NCI-H82 treated with DMSO at 0.1 percent for 48 hours (cell line): Measurements from ENCODE around the gene DTX3.
"Not testable (repeated sequence)": the region's sequence is repeated elsewhere in the genome, so short reads cannot be mapped to it uniquely, and the experiment has no call there.

ENCODE experiments used
- DNase-seq: peaks from one replicate; lab custom pipeline; 2025; ENCODE audit not compliant: unreplicated experiment; lab: John Stamatoyannopoulos, UW

The DTX3 gene, protein sequence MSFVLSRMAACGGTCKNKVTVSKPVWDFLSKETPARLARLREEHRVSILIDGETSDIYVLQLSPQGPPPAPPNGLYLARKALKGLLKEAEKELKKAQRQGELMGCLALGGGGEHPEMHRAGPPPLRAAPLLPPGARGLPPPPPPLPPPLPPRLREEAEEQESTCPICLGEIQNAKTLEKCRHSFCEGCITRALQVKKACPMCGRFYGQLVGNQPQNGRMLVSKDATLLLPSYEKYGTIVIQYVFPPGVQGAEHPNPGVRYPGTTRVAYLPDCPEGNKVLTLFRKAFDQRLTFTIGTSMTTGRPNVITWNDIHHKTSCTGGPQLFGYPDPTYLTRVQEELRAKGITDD

DNA sequence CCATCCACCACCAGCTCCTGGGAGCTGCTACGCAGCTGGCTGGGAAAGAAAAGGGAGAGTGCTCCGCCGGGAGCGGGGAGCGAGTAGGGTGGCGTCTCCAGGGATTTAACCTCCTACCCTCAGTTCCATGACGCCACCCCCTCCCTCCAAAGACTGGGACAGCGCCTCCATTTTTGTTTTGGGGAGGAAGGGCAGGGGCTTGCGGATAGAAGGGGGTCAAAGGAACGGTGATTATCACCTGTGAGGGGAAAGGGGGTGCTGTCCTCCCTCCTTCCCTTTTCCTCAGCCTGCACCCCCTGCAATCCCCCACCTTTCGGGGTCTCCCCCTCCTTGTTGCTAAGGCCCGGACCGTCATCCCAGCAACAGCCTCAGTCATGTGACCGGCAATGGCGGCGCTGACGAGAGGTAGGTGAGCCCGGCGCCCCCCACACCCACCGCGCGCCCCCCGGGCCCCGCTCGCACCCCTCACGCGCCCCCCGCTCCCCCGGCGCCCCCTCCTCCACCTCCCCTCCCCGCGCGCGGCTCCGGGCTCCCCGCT, at the start of gene DTX3:
DTX3 (plus strand) TSS at position 371 of the 538 bp plus-strand sequence. CDS start 1,694 bp downstream, outside the sequence.
- DNase-seq: peak; percentile 26

DNA sequence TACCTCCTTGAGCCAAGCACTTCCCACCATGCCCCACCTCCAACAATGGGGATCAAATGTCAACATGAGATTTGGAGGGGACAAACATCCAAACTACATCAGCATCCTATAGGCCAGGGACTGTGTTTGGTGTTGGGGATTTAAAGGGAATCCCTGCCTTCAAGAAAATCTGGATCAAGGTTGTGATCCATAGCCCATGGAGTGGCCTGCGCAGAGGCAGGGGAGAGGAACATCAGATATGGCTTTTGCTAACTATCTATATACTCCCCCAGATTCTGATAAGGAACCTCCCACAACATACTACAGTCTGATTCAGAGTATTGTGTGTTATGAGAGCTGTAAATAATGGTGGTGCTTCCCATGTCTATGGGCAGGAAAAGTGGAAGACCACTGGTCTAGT, 49.7 kb upstream of the DTX3 start:
- no peak for DNase-seq

DNA sequence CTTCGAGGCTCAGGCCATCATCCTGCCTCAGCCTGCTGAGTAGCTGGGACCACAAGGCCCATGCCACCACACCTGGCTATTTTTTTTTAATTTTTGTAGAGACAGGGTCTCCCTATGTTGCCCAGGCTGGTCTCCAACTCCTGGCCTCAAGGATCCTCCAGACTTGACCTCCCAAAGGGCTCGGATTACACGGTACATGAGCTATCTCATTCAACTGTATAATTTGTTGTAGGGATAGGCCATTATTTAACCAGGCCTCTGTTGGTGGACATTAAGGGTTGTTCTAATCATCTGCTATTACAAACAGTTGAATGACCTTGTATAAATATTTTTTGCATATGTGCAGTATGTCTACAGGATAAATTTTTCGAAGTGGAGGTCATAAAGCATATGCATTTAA, 45.8 kb upstream of the DTX3 start:
- DNase-seq: no peak

DNA sequence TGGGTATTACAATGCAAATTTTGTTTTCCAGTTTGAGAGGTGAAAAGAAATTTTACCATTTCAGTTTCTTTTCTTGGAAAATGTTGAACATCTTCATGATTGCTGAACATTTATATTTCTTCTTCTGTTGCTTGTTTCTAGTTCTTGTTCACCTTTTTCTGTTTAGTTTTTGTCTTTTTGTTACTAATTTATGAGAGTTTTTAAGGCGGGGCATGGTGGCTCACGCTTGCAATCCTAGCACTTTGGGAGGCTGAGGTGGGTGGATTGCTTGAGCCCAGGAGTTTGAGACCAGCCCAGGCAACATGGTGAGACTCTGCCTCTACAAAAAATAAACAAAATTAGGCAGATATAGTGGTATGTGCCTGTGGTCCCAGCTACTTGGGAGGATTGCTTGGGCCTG, 44.1 kb upstream of the DTX3 start:
- DNase-seq: no peak

DNA sequence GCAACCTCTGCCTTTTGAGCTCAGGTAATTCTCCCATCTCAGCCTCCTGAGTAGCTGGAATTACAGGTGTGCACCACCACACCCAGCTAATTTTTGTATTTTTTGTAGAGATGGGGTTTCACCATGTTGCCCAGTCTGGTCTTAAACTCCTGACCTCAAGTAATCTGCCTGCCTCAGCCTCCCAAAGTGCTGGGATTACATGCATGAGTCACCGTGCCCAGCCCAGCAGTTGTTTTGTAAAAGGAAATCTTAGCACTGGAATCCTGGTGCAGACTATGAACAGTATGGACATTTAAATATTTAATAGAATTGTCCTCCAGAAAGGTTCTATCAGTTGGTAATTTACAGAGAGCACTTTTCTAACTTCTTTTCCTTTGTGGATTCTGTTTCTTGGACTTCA, 43.5 kb upstream of the DTX3 start:
- DNase-seq: not testable (repeated sequence)

DNA sequence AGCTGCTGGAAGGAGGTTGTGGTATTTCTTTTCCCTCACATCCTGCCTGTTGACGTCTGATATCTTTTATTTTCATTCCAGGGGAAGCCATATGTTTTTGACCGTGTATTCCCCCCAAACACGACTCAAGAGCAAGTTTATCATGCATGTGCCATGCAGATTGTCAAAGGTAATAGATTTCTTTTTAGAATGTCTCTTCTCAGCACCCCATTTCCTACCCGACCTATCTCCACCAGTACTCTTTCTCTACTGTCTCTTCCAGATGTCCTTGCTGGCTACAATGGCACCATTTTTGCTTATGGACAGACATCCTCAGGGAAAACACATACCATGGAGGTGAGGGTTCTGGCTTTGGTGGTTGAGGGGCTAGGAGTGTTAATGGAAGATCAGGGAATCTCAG, 41.3 kb upstream of the DTX3 start:
- no peak for DNase-seq

DNA sequence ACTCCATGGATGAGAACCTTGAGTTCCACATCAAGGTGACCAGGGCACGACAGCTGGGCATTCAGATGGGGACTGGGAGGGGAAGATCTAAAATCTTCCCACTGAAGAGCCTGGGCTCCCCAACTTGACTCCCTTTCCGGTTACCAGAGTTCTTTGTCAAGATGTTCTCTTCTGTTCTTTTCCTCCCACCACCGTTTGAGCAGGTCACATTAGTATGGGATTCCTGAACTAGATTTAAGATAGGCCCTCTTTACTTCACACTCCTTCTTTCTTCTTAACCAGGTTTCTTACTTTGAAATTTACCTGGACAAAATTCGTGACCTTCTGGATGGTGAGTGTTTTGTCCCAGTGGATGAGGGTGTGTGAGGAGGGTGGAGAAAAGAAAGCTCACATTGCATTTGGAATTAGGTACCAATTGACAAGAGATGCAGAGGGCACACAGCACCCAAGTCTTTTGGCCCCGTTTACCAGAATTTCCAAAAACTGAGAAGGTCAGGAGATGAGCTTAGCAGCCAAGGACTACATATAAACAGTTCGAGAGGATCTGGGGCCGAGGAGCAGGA, 40.4 kb upstream of the DTX3 start:
- DNase-seq: no peak

DNA sequence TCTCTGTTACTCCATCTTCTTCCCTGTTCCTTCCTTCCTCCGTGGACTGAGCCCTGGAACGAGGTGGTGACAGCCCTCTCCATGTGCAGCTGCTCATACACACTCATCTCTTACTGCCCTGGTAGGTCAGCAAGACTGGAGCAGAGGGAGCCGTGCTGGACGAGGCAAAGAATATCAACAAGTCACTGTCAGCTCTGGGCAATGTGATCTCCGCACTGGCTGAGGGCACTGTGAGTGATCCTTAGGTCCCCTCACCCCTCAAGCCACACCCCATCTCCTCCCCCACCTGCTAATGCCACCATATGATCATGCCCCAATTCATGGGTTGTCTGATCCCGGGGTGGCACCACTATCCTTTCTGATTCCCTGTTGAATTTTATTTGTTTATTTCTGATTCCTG, 35.8 kb upstream of the DTX3 start:
- DNase-seq: no peak

DNA sequence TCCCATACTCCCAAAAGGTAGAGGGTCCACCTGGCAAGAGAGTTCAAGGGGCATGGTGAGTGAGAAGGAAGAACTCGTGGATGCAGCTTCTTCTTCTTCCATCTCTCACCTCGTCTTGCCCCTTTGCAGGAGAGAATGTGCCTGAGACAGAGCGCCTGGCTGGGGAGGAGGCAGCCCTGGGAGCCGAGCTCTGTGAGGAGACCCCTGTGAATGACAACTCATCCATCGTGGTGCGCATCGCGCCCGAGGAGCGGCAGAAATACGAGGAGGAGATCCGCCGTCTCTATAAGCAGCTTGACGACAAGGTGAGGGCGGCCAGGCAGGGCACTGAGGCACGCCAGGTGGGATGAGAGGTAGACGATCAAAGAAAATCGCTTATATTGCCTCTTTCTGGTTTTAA, 34.8 kb upstream of the DTX3 start:
- no peak for DNase-seq

DNA sequence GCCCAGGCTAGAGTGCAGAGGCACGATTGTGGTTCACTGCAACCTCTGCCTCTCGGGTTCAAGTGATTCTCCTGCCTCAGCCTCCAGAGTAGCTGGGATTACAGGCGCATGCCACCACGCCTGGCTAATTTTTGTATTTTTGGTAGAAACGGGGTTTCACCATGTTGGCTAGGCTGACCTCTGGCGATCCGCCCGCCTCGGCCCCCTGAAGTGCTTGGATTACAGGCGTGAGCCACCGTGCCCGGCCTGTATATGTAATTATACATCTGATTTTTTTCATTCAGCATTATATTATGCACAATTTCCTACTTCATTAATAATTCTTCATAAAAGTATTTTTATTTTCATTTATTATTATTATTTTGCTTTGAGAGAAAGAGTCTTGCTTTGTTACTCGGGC, 34.2 kb upstream of the DTX3 start:
- DNase-seq: not testable (repeated sequence)

DNA sequence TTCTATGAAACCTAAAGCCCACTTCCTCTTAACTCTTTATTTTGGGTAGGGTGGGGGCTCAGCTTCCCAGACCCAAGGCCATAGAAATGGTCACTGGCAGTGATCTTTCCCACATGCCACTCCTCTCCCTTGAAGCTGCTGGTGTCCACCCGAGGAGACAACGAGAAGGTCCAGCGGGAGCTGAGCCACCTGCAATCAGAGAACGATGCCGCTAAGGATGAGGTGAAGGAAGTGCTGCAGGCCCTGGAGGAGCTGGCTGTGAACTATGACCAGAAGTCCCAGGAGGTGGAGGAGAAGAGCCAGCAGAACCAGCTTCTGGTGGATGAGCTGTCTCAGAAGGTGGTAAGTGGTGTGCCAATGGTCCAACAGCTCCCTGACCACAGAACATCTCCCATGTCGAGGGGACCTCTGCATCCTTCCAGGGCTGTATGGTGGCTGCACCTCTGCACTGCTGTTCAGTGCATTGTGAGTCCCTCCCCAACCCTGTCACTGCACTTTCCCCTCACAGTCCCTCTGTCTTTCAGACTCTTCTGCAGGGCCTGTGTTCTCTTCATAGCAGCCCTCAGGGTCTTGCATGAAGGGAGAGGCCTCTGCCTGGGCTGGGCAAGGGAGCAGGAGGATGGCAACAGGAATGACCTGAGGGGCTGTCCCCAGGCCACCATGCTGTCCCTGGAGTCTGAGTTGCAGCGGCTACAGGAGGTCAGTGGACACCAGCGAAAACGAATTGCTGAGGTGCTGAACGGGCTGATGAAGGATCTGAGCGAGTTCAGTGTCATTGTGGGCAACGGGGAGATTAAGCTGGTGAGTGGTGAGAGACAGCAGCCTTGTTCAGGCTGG, 32.5 kb upstream of the DTX3 start:
- no peak for DNase-seq

DNA sequence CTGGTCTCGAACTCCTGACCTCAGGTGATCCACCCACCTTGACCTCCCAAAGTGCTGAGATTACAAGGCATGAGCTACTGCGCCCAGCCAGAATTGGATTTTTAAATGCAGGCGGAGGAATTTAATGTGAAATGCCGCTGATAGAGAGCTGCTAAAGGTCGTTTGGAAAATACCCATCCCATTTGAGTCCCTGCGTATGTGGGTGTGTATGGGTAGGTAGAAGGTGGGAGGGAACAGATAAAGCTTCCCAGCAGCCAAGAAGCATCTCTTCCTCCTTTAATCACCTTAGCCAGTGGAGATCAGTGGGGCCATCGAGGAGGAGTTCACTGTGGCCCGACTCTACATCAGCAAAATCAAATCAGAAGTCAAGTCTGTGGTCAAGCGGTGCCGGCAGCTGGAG, 29.8 kb upstream of the DTX3 start:
- DNase-seq: no peak

DNA sequence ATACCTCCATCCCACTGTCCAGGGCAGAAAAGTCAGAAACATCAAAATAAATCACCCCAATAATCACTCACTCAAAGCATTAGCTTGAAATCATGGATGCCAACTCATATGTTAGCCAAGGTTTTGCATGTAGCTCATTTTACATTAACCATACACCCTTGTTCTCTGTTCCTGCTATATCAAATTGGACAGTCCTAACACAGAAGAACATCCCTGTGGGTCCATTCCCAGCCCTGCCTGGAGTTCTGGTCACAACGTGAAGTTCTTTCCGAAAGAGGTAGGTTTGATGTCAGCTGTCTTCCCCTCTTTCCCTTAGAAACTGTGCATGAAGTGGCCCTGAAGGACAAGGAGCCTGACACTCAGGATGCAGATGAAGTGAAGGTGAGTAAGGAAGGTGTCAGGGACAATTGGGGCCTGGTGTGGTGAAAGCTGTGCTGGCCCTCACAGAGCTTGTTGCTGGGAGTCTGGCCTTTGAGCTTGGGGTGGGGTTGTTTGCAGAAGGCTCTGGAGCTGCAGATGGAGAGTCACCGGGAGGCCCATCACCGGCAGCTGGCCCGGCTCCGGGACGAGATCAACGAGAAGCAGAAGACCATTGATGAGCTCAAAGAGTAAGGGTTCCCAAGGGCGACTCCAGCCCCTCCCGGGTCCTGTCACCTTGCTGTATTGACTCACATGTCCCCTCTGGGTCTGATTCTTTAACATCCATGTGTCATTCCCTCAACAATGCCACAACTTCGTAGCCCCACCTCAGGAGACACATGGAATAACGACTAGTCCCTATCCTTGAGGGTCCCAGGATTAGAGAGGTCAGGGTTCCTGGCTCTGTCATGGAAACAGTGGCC, 28.6 kb upstream of the DTX3 start:
- no peak for DNase-seq

DNA sequence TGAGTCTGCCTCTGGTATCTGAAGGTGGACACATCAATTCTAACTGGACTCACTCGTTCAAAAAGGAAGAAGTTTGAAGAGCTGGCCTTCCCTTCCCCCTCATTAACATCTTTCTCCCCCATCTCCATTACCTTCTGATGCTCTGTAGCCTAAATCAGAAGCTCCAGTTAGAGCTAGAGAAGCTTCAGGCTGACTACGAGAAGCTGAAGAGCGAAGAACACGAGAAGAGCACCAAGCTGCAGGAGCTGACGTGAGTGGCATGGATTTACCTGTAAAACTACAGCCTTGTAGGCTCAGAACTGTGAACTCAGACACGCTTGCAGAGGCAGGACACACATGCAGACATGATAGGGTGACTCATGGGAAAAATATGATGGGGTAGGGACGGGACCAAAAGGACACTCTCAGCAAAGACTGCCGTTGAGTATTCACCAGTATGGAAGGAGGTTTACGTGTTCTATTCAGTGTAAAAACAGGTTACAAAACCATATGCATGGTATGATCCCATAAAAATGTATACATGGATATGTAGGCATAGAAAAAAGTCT, 27.9 kb upstream of the DTX3 start:
- no peak for DNase-seq

DNA sequence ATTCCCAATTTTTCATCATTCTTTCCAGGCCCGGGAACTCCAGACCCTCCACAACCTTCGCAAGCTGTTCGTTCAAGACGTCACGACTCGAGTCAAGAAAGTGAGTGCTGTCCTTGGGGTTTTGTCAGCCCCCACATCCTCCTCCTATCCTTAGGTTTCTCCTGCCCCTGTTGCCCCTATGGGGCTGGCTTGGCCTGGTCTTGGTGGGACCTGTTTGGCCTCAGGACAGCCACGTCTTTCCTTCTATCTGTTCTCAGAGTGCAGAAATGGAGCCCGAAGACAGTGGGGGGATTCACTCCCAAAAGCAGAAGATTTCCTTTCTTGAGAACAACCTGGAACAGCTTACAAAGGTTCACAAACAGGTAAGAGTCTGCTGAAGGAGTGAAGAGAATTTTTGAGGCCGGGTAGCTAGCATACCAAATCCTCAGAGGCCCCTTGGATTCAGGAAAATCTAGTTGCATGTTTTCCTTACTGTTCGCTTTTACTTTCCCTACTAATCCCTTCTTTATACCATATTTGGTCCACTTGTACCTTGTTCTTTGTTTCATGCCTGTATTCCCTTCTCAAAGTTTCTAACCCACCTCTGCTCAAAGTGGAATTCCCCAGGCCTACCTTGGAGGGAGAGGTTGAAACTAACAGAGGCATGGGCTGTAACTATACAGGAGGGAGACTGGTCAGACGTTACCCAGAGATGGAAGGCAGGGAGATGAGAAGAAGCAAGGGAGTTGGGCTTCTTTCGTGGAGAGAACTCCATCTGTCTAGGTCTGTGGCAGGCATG, 26.5 kb upstream of the DTX3 start:
- DNase-seq: no peak

DNA sequence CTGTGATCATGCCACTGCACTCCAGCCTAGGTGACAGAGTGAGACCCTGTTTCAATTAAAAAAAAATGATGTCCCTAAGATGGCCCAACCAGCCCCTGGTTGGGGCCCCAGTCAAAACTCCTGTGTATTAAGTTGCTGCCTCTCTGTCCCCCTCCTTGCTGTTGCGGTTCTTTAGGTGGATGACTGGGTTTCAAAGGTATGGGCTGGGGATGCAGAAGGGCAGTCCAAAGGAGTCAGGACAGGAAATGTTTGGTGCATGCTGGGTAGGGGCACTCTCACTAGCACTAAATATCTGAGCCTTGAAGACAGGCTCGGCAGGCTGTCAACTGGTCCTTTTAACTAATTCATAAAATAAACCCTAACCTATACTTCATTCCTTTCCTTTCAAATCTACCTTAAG, 25.6 kb upstream of the DTX3 start:
- DNase-seq: no peak

DNA sequence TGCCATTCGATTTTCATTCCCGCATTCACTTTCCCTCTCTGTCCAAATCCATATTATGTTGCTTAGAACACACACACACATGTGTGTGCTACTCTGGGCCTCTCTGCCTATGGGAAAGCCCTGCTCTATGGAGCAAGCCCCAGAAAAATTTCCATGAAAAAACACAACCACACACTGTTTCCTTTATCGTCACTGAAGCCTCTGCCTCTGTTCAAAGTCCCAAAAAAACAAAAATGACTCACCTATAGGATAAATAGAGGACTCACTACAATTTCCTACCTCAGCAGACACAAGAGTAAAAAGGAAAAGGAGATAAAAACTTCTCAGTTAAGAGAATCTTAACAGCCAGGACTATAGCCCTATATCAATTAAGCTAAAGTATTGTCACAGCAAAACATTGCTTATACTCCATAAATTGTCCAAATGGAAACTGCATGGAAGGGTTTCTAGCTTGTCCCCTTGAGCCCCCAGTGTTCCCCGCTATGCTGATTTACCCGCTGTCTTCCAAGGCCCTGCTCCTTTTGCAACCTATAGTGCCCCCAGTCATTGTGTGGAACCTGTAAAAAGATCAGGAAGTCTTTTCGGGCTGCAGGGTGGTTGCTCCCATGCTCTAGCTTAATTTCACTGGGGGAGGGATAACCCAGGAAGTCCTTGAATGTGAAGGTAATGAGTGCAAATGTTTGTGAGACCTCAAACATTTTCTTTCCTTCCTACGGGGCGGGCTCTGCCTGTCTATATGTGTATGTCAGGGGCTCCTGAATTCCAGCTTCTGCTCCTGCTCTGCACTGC, 24.8 kb upstream of the DTX3 start:
- no peak for DNase-seq

DNA sequence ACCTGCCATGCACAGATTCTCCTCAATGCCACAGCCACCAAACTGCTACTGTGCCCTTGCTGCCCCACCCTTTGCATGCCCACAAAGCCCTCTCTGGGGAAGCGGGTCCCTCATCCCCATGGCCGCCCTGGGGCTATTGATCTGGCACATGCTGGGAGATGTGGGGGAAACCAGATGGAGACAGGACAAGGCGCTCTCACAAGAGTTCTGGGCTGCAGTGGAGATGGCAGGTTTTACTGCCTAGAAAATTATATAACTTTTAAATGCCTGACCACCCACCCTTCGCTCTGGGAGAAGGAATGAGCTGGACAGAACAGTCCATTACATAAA, 24.2 kb upstream of the DTX3 start:
- DNase-seq: no peak

DNA sequence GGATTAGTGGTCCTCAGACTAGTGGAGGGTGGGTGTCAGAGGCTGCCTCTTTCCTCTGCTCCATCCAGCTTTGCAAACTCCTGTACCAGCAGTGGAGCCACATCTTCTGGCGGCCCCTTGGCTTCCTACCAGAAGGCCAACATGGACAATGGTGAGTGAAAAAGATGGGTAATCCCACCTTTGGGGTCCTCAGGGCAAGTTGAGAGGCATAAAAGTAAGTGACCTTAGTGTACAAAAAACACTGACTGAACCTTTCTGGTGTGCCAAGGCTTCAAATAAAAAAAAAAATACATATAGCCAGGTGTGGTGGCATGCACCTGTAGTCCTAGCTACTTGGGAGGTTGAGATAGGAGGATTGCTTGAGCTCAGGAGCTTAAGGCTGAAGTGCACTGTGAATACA, 22.8 kb upstream of the DTX3 start:
- DNase-seq: no peak
